Measurements from ENCODE around the gene KREMEN1. TPM values are rescaled to one million over a fixed set of nuclear protein-coding genes. Genes with fewer than 3 reads are reported as not detected.

Gene KREMEN1
- total RNA-seq, 1 donor from 2014 or later, result 1.4 TPM

GRCh38 chr22:29201782-29202181 lies 128.9 kb downstream of the KREMEN1 start:
- Mint-ChIP-seq H3K27ac (peak overlapping the region; percentile 92), H3K9me3 (no peaks in the 10 kb centered on the region), H3K27me3 (ENCODE audit: insufficient read depth, low read depth) (peaks cover 16% of the 10 kb centered on the region), H3K4me3 (no peak overlapping the region), H3K4me1 (peaks cover 51% of the 10 kb centered on the region), H3K36me3 (no peaks in the 10 kb centered on the region)
- no peak overlapping the region for H3K4me3 ChIP-seq
- TF ChIP-seq CTCF (IDR thresholded peaks at IDR 0.05), result no peak
- TF ChIP-seq EZH2 (IDR thresholded peaks at IDR 0.05), result no peak
- TF ChIP-seq EZH2phosphoT487 (IDR thresholded peaks at IDR 0.05), result no peak
- peaks cover 14% of the 10 kb centered on the region for H3K4me1 ChIP-seq
- no peak overlapping the region for H3K9ac ChIP-seq
- no peak overlapping the region for H3K4me2 ChIP-seq
- no peak overlapping the region for H2AFZ ChIP-seq (replicated peaks)
- no peaks in the 10 kb centered on the region for H4K20me1 ChIP-seq (ENCODE audit: low read depth)
- H3K36me3 ChIP-seq, result no peaks in the 10 kb centered on the region
- no peak overlapping the region for H3K27ac ChIP-seq
- no peak for DNase-seq (ENCODE audit: low spot score)
- H3F3A ChIP-seq (ENCODE audit: low read depth), result peaks cover 38% of the 10 kb centered on the region
- H3K9me3 ChIP-seq (ENCODE audit: low read depth), result no peaks in the 10 kb centered on the region
- H3K27me3 ChIP-seq, result peaks cover 10% of the 10 kb centered on the region
- H3K79me2 ChIP-seq (ENCODE audit: low read depth), result no peaks in the 10 kb centered on the region

- no peak overlapping the region for H3K4me2 ChIP-seq
- no peak overlapping the region for H2AFZ ChIP-seq (replicated peaks)
- H3K79me2 ChIP-seq (ENCODE audit: low read depth), result no peaks in the 10 kb centered on the region
- H3K27ac Mint-ChIP-seq, result peak overlapping the region; percentile 92
- H3K36me3 Mint-ChIP-seq, result no peaks in the 10 kb centered on the region
- H3K36me3 ChIP-seq, result no peaks in the 10 kb centered on the region
- peaks cover 45% of the 10 kb centered on the region for H3F3A ChIP-seq (ENCODE audit: low read depth)
- no peak overlapping the region for H3K27ac ChIP-seq
- H3K27me3 Mint-ChIP-seq (ENCODE audit: insufficient read depth, low read depth), result peaks cover 16% of the 10 kb centered on the region
- H4K20me1 ChIP-seq (ENCODE audit: low read depth), result peaks cover 5% of the 10 kb centered on the region
- peak; percentile 65 for DNase-seq (ENCODE audit: low spot score)
- peaks cover 21% of the 10 kb centered on the region for H3K4me1 ChIP-seq
- H3K4me1 Mint-ChIP-seq, result peaks cover 53% of the 10 kb centered on the region
- no peak overlapping the region for H3K4me3 ChIP-seq
- TF ChIP-seq CTCF (IDR thresholded peaks at IDR 0.05) (peak; percentile 53), EZH2 (IDR thresholded peaks at IDR 0.05) (no peak)
- no peaks in the 10 kb centered on the region for H3K9me3 ChIP-seq (ENCODE audit: low read depth)
- no peak overlapping the region for H3K9ac ChIP-seq
- peaks cover 10% of the 10 kb centered on the region for H3K27me3 ChIP-seq
- no peaks in the 10 kb centered on the region for H3K9me3 Mint-ChIP-seq
- peak overlapping the region; percentile 52 for H3K4me3 Mint-ChIP-seq
Measured at GRCh38 chr22:29202212-29203192, 129.7 kb downstream of the KREMEN1 start.

- Mint-ChIP-seq H3K4me3 (peak overlapping the region; percentile 19), H3K4me1 (peaks cover 64% of the 10 kb centered on the region), H3K27me3 (ENCODE audit: insufficient read depth, low read depth) (peaks cover 14% of the 10 kb centered on the region), H3K36me3 (no peaks in the 10 kb centered on the region), H3K9me3 (no peaks in the 10 kb centered on the region), H3K27ac (peak overlapping the region; percentile 33)
- H3K4me3 ChIP-seq, result no peak overlapping the region
- no peak overlapping the region for H3K27ac ChIP-seq
- DNase-seq (ENCODE audit: low spot score), result peak; percentile 45
- H3K4me1 ChIP-seq, result peaks cover 33% of the 10 kb centered on the region
- H2AFZ ChIP-seq (replicated peaks), result no peak overlapping the region
- H3F3A ChIP-seq (ENCODE audit: low read depth), result peaks cover 53% of the 10 kb centered on the region
- no peaks in the 10 kb centered on the region for H3K9me3 ChIP-seq (ENCODE audit: low read depth)
- no peak overlapping the region for H3K4me2 ChIP-seq
- peaks cover 12% of the 10 kb centered on the region for H4K20me1 ChIP-seq (ENCODE audit: low read depth)
- peaks cover 10% of the 10 kb centered on the region for H3K27me3 ChIP-seq
- no peaks in the 10 kb centered on the region for H3K79me2 ChIP-seq (ENCODE audit: low read depth)
- TF ChIP-seq CTCF (IDR thresholded peaks at IDR 0.05) (no peak), EZH2phosphoT487 (IDR thresholded peaks at IDR 0.05) (no peak)
- no peaks in the 10 kb centered on the region for H3K36me3 ChIP-seq
- no peak overlapping the region for H3K9ac ChIP-seq
Measured at GRCh38 chr22:29203488-29204454, 130.9 kb downstream of the KREMEN1 start.

Measured in neural progenitor cell (in vitro differentiated cells).